Measurements from ENCODE around the gene DPEP3. TPM values are rescaled to one million over a fixed set of nuclear protein-coding genes. Genes with fewer than 3 reads are reported as not detected.

DPEP3 gene
- total and polyA plus RNA-seq, 2 experiments from 2014 or later = 0.51 TPM; not detected in 1

DNA sequence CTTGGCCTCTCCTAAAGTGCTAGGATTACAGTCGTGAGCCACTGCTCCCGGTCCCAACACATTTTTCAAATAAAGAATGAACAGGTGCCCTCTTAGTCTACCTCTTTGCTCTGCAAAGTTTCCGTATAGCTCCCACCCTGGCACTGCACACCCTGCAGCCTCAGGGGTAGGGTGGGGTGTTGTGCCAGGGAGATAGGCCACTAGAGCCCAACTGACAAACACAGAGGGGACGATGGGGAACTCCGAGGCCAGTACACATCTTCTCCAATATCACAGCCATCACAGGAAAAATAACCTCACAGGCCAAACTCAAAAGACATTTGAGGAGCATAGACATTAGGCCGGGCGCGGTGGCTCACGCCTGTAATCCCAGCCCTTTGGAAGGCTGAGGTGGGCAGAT lies 9.2 kb downstream of the DPEP3 start:
- no peaks in the 10 kb centered on the region for H3K4me1 ChIP-seq (ENCODE audit: low read depth)
- no peaks in the 10 kb centered on the region for H3K36me3 ChIP-seq
- no peak overlapping the region for H3K27ac ChIP-seq
- H3K27me3 ChIP-seq = no peaks in the 10 kb centered on the region
- TF ChIP-seq, protein P1, sequence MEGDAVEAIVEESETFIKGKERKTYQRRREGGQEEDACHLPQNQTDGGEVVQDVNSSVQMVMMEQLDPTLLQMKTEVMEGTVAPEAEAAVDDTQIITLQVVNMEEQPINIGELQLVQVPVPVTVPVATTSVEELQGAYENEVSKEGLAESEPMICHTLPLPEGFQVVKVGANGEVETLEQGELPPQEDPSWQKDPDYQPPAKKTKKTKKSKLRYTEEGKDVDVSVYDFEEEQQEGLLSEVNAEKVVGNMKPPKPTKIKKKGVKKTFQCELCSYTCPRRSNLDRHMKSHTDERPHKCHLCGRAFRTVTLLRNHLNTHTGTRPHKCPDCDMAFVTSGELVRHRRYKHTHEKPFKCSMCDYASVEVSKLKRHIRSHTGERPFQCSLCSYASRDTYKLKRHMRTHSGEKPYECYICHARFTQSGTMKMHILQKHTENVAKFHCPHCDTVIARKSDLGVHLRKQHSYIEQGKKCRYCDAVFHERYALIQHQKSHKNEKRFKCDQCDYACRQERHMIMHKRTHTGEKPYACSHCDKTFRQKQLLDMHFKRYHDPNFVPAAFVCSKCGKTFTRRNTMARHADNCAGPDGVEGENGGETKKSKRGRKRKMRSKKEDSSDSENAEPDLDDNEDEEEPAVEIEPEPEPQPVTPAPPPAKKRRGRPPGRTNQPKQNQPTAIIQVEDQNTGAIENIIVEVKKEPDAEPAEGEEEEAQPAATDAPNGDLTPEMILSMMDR (IDR thresholded peaks at IDR 0.05; ENCODE audit: low read depth, low read length) = no peak
- no peak for DNase-seq (ENCODE audit: low read depth in 1 of 2, low spot score in 1 of 2)
- no peak overlapping the region for H3K4me3 ChIP-seq
- no peaks in the 10 kb centered on the region for H3K9me3 ChIP-seq (ENCODE audit: low read depth)

DNA sequence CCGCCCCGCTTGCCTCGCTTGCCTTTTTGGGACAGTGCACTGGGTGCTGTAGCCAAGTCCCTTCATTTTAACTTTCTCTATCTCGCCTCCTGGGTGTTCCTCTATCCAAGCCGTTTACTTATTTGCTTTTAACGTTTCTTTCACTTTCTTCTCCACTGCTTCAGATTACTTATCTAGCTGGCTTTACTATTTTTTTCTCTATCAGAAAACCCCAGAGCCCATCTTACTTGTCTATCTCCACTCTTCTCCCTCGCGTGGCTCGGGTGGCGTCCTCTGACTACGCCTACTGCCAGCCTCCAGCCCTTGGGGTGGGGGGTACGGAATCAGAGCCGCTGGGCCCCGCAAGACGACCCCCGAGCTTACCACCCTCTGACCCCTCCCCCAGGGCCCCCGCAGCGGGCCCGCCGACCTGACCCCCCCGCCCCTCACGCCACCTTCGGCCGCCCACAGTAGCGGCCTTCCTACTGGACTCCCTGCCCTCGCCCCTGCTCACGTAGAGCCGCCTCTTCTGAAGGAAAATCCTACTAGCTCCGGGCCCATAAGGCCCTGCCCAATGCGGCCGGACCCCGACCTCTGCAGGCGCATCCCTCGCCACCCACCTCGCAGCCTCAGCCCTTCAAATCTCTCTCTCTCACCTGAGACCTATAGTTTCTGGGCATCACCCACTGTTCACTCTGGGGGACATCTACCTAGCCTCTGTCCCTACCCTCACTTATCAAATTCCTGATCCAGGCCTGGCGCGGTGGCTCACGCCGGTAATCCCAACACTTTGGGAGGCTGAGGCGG lies 10.9 kb downstream of the DPEP3 start:
- TF ChIP-seq, protein P1 (IDR thresholded peaks at IDR 0.05; ENCODE audit: low read depth, low read length) = no peak
- Histone ChIP-seq H3K4me3 (no peak overlapping the region), H3K27me3 (no peaks in the 10 kb centered on the region), H3K9me3 (ENCODE audit: low read depth) (no peaks in the 10 kb centered on the region), H3K4me1 (ENCODE audit: low read depth) (peaks cover 7% of the 10 kb centered on the region), H3K36me3 (no peaks in the 10 kb centered on the region), H3K27ac (no peak overlapping the region)
- no peak for DNase-seq (ENCODE audit: low read depth in 1 of 2, low spot score in 1 of 2)

- Histone ChIP-seq H3K36me3 (no peaks in the 10 kb centered on the region), H3K27ac (peak within 1 kb of the TSS; percentile 56)
Observed at GRCh38 chr16:67968400-67969253, 11.7 kb downstream of the DPEP3 start, which contains the start of gene SLC12A4. TSS of gene SLC12A4 (minus strand) at chr16:67968637. CDS start at chr16:67968553, 84 bp downstream.

DNA sequence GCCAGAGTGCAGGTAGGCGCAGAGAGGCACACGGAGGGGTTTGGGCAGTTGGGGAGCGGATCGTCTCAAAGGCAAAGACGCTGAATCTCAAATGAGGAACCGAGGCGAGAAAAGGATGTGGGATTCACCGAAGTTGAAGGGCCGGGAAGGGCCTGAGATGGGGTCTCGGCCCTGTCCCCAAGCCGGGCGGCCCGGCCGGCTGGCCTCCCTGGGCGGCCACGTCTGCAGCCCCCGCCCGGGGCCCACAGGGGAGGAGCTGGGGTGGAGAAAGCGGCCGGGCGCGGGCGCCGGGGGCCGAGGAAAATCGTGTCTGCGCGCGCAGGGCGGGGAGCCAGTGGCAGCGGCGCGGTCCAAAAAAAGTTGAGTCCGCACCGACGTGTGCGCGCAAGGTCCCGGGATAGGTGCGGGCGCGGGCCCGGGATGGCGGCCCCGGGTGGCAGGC lies 12.3 kb downstream of the DPEP3 start:
- Histone ChIP-seq H3K36me3 (no peaks in the 10 kb centered on the region), H3K9me3 (ENCODE audit: low read depth) (no peaks in the 10 kb centered on the region), H3K4me1 (ENCODE audit: low read depth) (peaks cover 7% of the 10 kb centered on the region), H3K4me3 (peak overlapping the region; percentile 81), H3K27ac (peak overlapping the region; percentile 56), H3K27me3 (no peaks in the 10 kb centered on the region)
- TF ChIP-seq, protein P1 (IDR thresholded peaks at IDR 0.05; ENCODE audit: low read depth, low read length) = no peak
- DNase-seq (ENCODE audit: low read depth in 1 of 2, low spot score in 1 of 2) = peak in 1 of 2 donors; percentile 35

More at GRCh38 chr16:67968400-67969253, 11.7 kb downstream of the DPEP3 start, which contains the start of gene SLC12A4:
- TF ChIP-seq, protein P1 (IDR thresholded peaks at IDR 0.05; ENCODE audit: low read depth, low read length) = no peak
- H3K27me3 ChIP-seq = no peaks in the 10 kb centered on the region
- peaks cover 7% of the 10 kb centered on the region for H3K4me1 ChIP-seq (ENCODE audit: low read depth)
- peak within 1 kb of the TSS; percentile 81 for H3K4me3 ChIP-seq
- DNase-seq (ENCODE audit: low read depth in 1 of 2, low spot score in 1 of 2) = peak; percentile 82 to 85
- H3K9me3 ChIP-seq (ENCODE audit: low read depth) = no peaks in the 10 kb centered on the region

DNA sequence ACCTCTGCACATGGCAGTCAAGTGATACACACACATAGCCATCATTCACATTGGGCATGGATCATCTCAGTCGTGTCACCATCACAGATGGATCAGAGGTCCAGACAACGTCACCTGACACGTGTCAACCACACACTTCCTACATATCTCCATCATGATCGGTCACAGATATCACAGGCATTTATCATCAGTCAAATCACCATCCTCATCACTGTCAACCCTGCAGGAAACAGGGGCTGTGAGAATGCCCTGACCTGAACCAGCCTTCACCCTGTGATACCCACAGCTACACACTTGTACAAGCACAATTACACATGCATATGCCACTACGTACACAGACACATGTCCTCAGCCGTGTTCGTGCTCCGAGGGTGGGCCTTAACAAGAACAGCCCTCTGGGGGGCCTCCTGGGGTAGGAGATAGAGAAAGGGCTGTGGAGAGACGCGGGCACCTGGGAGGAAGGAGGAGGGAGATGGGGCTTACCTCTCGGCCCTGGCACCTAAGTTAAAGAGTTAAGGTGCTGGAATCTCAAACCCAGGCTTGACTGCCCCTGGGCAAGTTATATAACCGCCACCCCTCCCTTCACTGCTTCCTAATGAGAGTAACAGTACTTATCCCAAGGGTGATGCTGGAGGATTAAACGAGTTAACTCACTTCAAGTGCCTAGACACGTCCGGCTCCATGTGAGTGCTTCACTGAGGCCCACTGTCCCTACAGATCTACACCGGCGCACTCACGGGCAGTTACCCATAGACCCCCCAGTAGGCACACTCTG lies 12.9 kb downstream of the DPEP3 start:
- peak in 1 of 2 donors; percentile 34 for DNase-seq (ENCODE audit: low read depth in 1 of 2, low spot score in 1 of 2)
- H3K4me1 ChIP-seq (ENCODE audit: low read depth) = peaks cover 7% of the 10 kb centered on the region
- H3K27me3 ChIP-seq = no peaks in the 10 kb centered on the region
- H3K4me3 ChIP-seq = peak overlapping the region; percentile 81
- no peaks in the 10 kb centered on the region for H3K9me3 ChIP-seq (ENCODE audit: low read depth)
- TF ChIP-seq, protein P1 (IDR thresholded peaks at IDR 0.05; ENCODE audit: low read depth, low read length) = no peak
- no peak overlapping the region for H3K27ac ChIP-seq
- H3K36me3 ChIP-seq = no peaks in the 10 kb centered on the region
